SK-N-MC (cell line): ENCODE results near the gene HEATR5A.

ENCODE experiments used
- EZH2 ChIP-seq: fragments of 200-600 bp; sonication (generic); IDR thresholded peaks from one replicate; pipeline ENCODE4 v1.6.1; 2017; ENCODE audit warnings: antibody characterized with exemption
- FOXP2 ChIP-seq: optimal IDR thresholded peaks from 2 replicates; pipeline ENCODE3; 2011; ENCODE audit warnings: mild to moderate bottlenecking, moderate library complexity; ENCODE audit not compliant: insufficient read depth; ENCODE audit errors: extremely low read length, control extremely low read depth
- POLR2AphosphoS5 ChIP-seq: IDR thresholded peaks from 2 replicates; pipeline ENCODE4 v1.6.1; 2012; ENCODE audit warnings: mild to moderate bottlenecking, low read depth, low read length, borderline replicate concordance

- no peak for TF ChIP-seq EZH2
- no peak for TF ChIP-seq POLR2AphosphoS5
- no peak for TF ChIP-seq FOXP2
Measured at GRCh38 chr14:31449136-31449535, 28.8 kb upstream of the HEATR5A start.
